ENCODE results near the gene KLHL29.

The KLHL29 gene

GRCh38 chr2:23447405-23447804, 62.4 kb downstream of the KLHL29 start:
- CTCF ChIA-PET: no interaction called here
- H3K27ac ChIP-seq: no peak overlapping the region
- TF ChIP-seq, protein P1, sequence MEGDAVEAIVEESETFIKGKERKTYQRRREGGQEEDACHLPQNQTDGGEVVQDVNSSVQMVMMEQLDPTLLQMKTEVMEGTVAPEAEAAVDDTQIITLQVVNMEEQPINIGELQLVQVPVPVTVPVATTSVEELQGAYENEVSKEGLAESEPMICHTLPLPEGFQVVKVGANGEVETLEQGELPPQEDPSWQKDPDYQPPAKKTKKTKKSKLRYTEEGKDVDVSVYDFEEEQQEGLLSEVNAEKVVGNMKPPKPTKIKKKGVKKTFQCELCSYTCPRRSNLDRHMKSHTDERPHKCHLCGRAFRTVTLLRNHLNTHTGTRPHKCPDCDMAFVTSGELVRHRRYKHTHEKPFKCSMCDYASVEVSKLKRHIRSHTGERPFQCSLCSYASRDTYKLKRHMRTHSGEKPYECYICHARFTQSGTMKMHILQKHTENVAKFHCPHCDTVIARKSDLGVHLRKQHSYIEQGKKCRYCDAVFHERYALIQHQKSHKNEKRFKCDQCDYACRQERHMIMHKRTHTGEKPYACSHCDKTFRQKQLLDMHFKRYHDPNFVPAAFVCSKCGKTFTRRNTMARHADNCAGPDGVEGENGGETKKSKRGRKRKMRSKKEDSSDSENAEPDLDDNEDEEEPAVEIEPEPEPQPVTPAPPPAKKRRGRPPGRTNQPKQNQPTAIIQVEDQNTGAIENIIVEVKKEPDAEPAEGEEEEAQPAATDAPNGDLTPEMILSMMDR (conservative IDR thresholded peaks at IDR 0.05; ENCODE audit: low read depth): no peak
- POLR2A ChIA-PET (ENCODE audit: low non-redundant PET): no interaction called here
- no peak for DNase-seq (ENCODE audit: low spot score)

- POLR2A ChIA-PET (ENCODE audit: low non-redundant PET): no interaction called here
- H3K27ac ChIP-seq: no peak overlapping the region
- no peak for DNase-seq (ENCODE audit: low spot score)
- CTCF ChIA-PET: no interaction called here
- TF ChIP-seq, protein P1 (conservative IDR thresholded peaks at IDR 0.05; ENCODE audit: low read depth): no peak
These were observed 63.9 kb downstream of the KLHL29 start for GRCh38 chr2:23448906-23449305.

GRCh38 chr2:23449413-23449812, 64.4 kb downstream of the KLHL29 start:
- no peak overlapping the region for H3K27ac ChIP-seq
- POLR2A ChIA-PET (ENCODE audit: low non-redundant PET): no interaction called here
- TF ChIP-seq, protein P1 (conservative IDR thresholded peaks at IDR 0.05; ENCODE audit: low read depth): no peak
- CTCF ChIA-PET: no interaction called here
- DNase-seq (ENCODE audit: low spot score): no peak

GRCh38 chr2:23449831-23450331, 64.9 kb downstream of the KLHL29 start:
- no peak for DNase-seq (ENCODE audit: low spot score)
- POLR2A ChIA-PET (ENCODE audit: low non-redundant PET): no interaction called here
- TF ChIP-seq, protein P1 (conservative IDR thresholded peaks at IDR 0.05; ENCODE audit: low read depth): no peak
- H3K27ac ChIP-seq: no peak overlapping the region
- CTCF ChIA-PET: no interaction called here

GRCh38 chr2:23452372-23452771, 67.4 kb downstream of the KLHL29 start:
- ChIA-PET POLR2A (ENCODE audit: low non-redundant PET) (no interaction called here), CTCF (interaction anchor here (0.6 kb wide), 1 partner anchor 140 kb away, joined by 3 read pairs; no protein-coding TSS in a partner anchor)
- DNase-seq (ENCODE audit: low spot score): no peak
- TF ChIP-seq, protein P1 (conservative IDR thresholded peaks at IDR 0.05; ENCODE audit: low read depth): no peak
- no peak overlapping the region for H3K27ac ChIP-seq

DNA sequence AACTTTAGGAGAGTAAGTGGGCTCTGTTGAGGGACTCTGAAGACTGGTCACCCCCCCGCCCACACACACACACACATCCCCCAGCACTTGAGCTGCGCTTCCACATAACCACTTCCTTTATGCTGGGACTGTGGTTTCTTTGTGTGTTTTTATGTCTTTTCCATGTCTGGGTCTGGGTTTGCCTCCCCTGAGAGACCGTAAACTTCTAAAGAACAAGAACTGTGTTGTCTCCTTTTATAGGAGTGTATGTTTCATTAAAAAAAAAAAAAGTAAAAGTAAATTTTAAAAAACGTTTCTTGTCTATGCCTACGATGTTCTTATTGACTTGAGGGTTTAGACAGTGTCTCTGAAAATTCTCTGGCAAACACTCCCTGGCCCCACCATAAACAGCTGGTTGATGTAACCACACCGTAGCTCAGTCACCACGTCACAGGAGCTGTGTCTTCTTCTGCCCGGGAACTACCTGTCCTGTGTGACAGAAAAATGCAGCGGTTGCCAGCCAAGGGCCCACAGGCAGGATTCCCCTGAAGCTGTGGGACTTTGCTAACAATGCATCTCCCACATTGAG, 68.0 kb downstream of the KLHL29 start:
- CTCF ChIA-PET: interaction anchor here (0.5 kb wide), 1 partner anchor 1607 kb away, joined by 4 read pairs; no protein-coding TSS in a partner anchor
- no peak for DNase-seq (ENCODE audit: low spot score)
- H3K27ac ChIP-seq: no peak overlapping the region
- POLR2A ChIA-PET (ENCODE audit: low non-redundant PET): no interaction called here
- TF ChIP-seq, protein P1 (conservative IDR thresholded peaks at IDR 0.05; ENCODE audit: low read depth): no peak

Data from RWPE1 (cell line).